Caco-2 (cell line): Measurements from ENCODE around the gene CACNB1. TPM values are rescaled to one million over a fixed set of nuclear protein-coding genes. Genes with fewer than 3 reads are reported as not detected.

ENCODE experiments used
- BruUV-seq: library from RNA; stranded (reverse); fragments of 400-500 nt; replicated peaks from 2 replicates; lab custom pipeline; 2021; lab: Mats Ljungman, UMichigan
- CTCF ChIA-PET: fragments of 300-600 bp; sonication (Branson Sonifier 250); formaldehyde crosslinking; loops from one replicate; lab custom pipeline; 2022; ENCODE audit warnings: antibody characterized with exemption; lab: Charles Lee
- POLR2A ChIA-PET: fragments of 300-600 bp; sonication (Branson Sonifier 250); formaldehyde crosslinking; loops from one replicate; lab custom pipeline; 2022; ENCODE audit warnings: antibody characterized with exemption; lab: Charles Lee
- DNase-seq, 2 experiments: peaks; one replicate each; pipeline versions ENCODE4 v3.0.0 to v3.0.0-alpha.2; 2020 to 2022
- H3K27me3 ChIP-seq: replicated peaks from 2 replicates; pipeline ENCODE4 v1.6.0; 2011; ENCODE audit warnings: low read length; ENCODE audit not compliant: control insufficient read depth, insufficient read depth
- H3K36me3 ChIP-seq: 2 replicates; pipeline ENCODE4 v1.5.1; 2011; ENCODE audit warnings: low read length; ENCODE audit not compliant: control insufficient read depth, insufficient read depth
- H3K4me1 ChIP-seq: fragments of 250-450 bp; sonication (Bioruptor Pico); 2 replicates; pipeline ENCODE4 v1.5.1; 2020; ENCODE audit warnings: mild to moderate bottlenecking
- H3K4me3 ChIP-seq: 2 replicates; pipeline ENCODE4 v1.5.1; 2011; ENCODE audit warnings: low read depth, mild to moderate bottlenecking, control low read depth, low read length
- H3K9me3 ChIP-seq: fragments of 250-450 bp; sonication (Bioruptor Pico); 2 replicates; pipeline ENCODE4 v1.5.1; 2020; ENCODE audit warnings: mild to moderate bottlenecking, moderate library complexity
- H3K27ac Mint-ChIP-seq: one replicate; pipeline ENCODE4 v1.8.0; 2022; ENCODE audit warnings: mixed read lengths; ENCODE audit not compliant: unreplicated experiment
- H3K27me3 Mint-ChIP-seq: one replicate; pipeline ENCODE4 v1.8.0; 2022; ENCODE audit warnings: mixed read lengths; ENCODE audit not compliant: insufficient read depth, unreplicated experiment
- H3K36me3 Mint-ChIP-seq: one replicate; pipeline ENCODE4 v1.8.0; 2022; ENCODE audit warnings: mild to moderate bottlenecking, mixed read lengths; ENCODE audit not compliant: insufficient read depth, unreplicated experiment
- H3K4me1 Mint-ChIP-seq: one replicate; pipeline ENCODE4 v1.8.0; 2022; ENCODE audit warnings: low read depth, mixed read lengths; ENCODE audit not compliant: unreplicated experiment
- H3K4me3 Mint-ChIP-seq: one replicate; pipeline ENCODE4 v1.8.0; 2022; ENCODE audit warnings: mild to moderate bottlenecking, moderate library complexity, mixed read lengths; ENCODE audit not compliant: unreplicated experiment
- H3K9me3 Mint-ChIP-seq: one replicate; pipeline ENCODE4 v1.8.0; 2022; ENCODE audit warnings: mixed read lengths; ENCODE audit not compliant: unreplicated experiment
- CTCF ChIP-seq, 2 experiments: fragments of 200-600 bp in 1 of 2; IDR thresholded peaks; 1 replicate in 1 of 2; 2 replicates in 1 of 2; pipeline versions ENCODE4 v1.5.1 to v1.8.0; 2011 to 2022; ENCODE audit warnings: antibody characterized with exemption in 1 of 2, control low read depth in 1 of 2, inconsistent platforms in 1 of 2, low read depth in 1 of 2, low read length in 1 of 2, mild to moderate bottlenecking in 1 of 2, moderate library complexity in 1 of 2; ENCODE audit not compliant: insufficient read depth in 1 of 2, severe bottlenecking in 1 of 2, unreplicated experiment in 1 of 2
- intact Hi-C: fragments of 100-400 bp; cut with micrococcal nuclease; formaldehyde crosslinking; loops from one replicate; pipeline ENCODE4 v1.10.0; 2022; ENCODE audit not compliant: unreplicated experiment
- total RNA-seq: library from RNA; stranded (reverse); gene quantifications from 2 replicates; pipeline ENCODE4 v1.2.3, GENCODE V29; 2022

CACNB1 gene
- total RNA-seq, 1 experiment from 2014 or later = 7.0 TPM

DNA sequence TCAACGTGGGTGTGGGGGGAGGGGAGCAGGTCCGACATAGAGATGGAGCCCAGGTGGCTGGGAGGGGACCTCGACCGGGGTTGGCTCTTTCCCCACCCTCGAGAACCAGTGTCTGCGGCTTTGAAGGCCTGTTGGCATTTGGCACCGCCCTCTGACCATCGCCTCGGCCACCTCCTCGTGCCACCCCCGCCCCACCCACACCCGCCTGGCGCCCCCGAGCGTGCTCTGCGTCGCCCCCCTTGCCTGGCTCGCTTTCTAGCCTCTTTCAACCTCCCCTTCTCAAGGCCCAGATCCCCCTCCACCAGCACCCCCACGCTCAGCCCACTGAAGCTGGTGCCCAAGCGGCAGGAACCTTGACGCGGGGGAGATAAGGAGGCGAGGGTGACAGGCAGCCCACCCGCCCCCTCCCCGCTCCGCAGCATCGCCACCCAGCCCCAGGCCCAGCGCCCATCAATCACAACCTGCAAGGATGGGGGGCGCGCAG lies 619 bp downstream of the CACNB1 start:
- H3K36me3 ChIP-seq = peaks cover 3% of the 10 kb centered on the region
- CTCF ChIA-PET = interaction anchor here (0.6 to 0.8 kb wide), 2 partner anchors 214 to 223 kb away, joined by 4 to 5 read pairs; no protein-coding TSS in a partner anchor
- no TSS peak for BruUV-seq
- intact Hi-C loops = no loop called here
- TF ChIP-seq CTCF (IDR thresholded peaks at IDR 0.05; ENCODE audit: insufficient read depth in 1 of 2, low read depth in 1 of 2, low read length in 1 of 2, severe bottlenecking in 1 of 2, unreplicated experiment in 1 of 2) = no peak
- H3K9me3 ChIP-seq = no peaks in the 10 kb centered on the region
- Mint-ChIP-seq H3K9me3 (no peaks in the 10 kb centered on the region), H3K27me3 (no peaks in the 10 kb centered on the region), H3K36me3 (peaks cover 24% of the 10 kb centered on the region), H3K27ac (no peak overlapping the region), H3K4me3 (peak overlapping the region; percentile 87), H3K4me1 (peaks cover 6% of the 10 kb centered on the region)
- H3K27me3 ChIP-seq = no peaks in the 10 kb centered on the region
- POLR2A ChIA-PET = interaction anchor here (0.5 kb wide), 1 partner anchor 9 kb away, joined by 3 read pairs; no protein-coding TSS in a partner anchor
- no peak for DNase-seq
- peak overlapping the region; percentile 79 for H3K4me3 ChIP-seq
- peaks cover 14% of the 10 kb centered on the region for H3K4me1 ChIP-seq

DNA sequence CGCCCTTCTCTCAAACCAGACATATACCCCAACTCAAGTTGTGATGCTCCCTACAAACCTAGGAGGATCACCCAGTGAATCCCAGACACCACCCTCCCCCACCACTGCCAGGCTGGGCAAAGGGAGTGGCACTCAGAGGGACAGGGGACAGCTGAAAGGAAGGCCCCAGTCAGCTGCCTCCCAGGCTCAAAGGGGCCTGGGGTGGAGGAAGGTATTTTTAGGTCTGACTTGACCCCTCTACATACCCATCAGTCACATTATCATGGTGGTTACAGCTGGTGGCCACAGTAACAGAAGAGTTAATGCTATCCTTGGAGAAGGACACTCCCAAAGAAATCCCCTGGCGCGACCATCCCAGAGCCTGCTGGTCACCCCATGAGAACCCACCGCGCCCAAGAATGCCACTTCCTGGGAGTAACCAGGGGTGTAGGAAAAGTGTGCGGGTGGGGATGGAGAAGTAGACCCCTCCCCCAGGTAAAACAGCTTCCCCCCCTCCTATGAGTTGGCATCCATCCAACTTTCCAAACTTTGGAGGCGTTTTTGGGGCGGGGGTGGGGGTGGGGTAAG lies 1.1 kb downstream of the CACNB1 start:
- BruUV-seq = no TSS peak
- intact Hi-C loops = no loop called here
- H3K36me3 ChIP-seq = no peaks in the 10 kb centered on the region
- CTCF ChIA-PET = no interaction called here
- Mint-ChIP-seq H3K4me3 (peak overlapping the region; percentile 87), H3K27me3 (no peaks in the 10 kb centered on the region), H3K4me1 (peaks cover 6% of the 10 kb centered on the region), H3K27ac (no peak overlapping the region), H3K9me3 (no peaks in the 10 kb centered on the region), H3K36me3 (peaks cover 19% of the 10 kb centered on the region)
- no peaks in the 10 kb centered on the region for H3K9me3 ChIP-seq
- no peak for DNase-seq
- peaks cover 10% of the 10 kb centered on the region; the same call in 1 of the 2 replicates for H3K4me1 ChIP-seq
- H3K27me3 ChIP-seq = no peaks in the 10 kb centered on the region
- TF ChIP-seq CTCF (IDR thresholded peaks at IDR 0.05; ENCODE audit: insufficient read depth in 1 of 2, low read depth in 1 of 2, low read length in 1 of 2, severe bottlenecking in 1 of 2, unreplicated experiment in 1 of 2) = no peak
- POLR2A ChIA-PET = no interaction called here
- peak overlapping the region; percentile 79 for H3K4me3 ChIP-seq

- BruUV-seq = no TSS peak
- no peaks in the 10 kb centered on the region for H3K27me3 ChIP-seq
- no peak overlapping the region for H3K27ac Mint-ChIP-seq
- ChIA-PET POLR2A (no interaction called here), CTCF (interaction anchor here (1.2 to 1.3 kb wide), 2 partner anchors 13 to 31 kb away, joined by 3 to 4 read pairs; no protein-coding TSS in a partner anchor)
- H3K36me3 ChIP-seq = no peaks in the 10 kb centered on the region
- no peak overlapping the region for H3K4me3 ChIP-seq
- H3K9me3 Mint-ChIP-seq = no peaks in the 10 kb centered on the region
- intact Hi-C loops = no loop called here
- peak overlapping the region; percentile 87 for H3K4me3 Mint-ChIP-seq
- H3K36me3 Mint-ChIP-seq = peaks cover 12% of the 10 kb centered on the region
- DNase-seq = no peak
- H3K4me1 ChIP-seq = peaks cover 10% of the 10 kb centered on the region; the same call in 1 of the 2 replicates
- H3K9me3 ChIP-seq = no peaks in the 10 kb centered on the region
- TF ChIP-seq CTCF (IDR thresholded peaks at IDR 0.05; ENCODE audit: insufficient read depth in 1 of 2, low read depth in 1 of 2, low read length in 1 of 2, severe bottlenecking in 1 of 2, unreplicated experiment in 1 of 2) = no peak
- no peaks in the 10 kb centered on the region for H3K27me3 Mint-ChIP-seq
- peaks cover 6% of the 10 kb centered on the region for H3K4me1 Mint-ChIP-seq
These were observed 1.8 kb downstream of the CACNB1 start for GRCh38 chr17:39195568-39196160.
